Anterior cingulate cortex (tissue), 58 donors: ENCODE results near the gene HNRNPL.
"Not testable (repeated sequence)": the region's sequence is repeated elsewhere in the genome, so short reads cannot be mapped to it uniquely, and the experiment has no call there.

Source experiments
- DNase-seq, 58 donors: peaks; one replicate each; lab custom pipeline; 2025; lab: John Stamatoyannopoulos, UW

HNRNPL gene

DNA sequence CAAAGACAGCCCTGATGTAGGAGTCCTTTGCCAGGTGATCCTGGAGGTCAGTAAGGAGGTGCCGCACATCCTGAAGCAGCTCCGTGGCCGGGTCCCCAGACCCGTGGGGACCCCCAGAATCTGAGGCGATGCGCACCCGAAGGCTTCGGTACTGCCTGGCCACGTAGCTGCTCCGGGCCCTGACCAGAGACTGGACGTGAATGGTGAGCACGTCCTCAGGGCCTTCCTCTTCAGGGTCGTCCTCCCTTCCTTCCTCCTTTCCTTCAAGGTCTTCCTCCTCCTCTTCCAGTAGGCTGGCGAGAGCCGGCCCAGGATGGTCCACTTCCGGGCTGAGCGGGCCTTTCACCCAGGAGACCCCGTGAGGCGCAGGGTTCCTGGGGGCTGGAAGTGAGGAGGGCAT is 20.8 kb upstream of the HNRNPL start:
- no peak for DNase-seq

DNA sequence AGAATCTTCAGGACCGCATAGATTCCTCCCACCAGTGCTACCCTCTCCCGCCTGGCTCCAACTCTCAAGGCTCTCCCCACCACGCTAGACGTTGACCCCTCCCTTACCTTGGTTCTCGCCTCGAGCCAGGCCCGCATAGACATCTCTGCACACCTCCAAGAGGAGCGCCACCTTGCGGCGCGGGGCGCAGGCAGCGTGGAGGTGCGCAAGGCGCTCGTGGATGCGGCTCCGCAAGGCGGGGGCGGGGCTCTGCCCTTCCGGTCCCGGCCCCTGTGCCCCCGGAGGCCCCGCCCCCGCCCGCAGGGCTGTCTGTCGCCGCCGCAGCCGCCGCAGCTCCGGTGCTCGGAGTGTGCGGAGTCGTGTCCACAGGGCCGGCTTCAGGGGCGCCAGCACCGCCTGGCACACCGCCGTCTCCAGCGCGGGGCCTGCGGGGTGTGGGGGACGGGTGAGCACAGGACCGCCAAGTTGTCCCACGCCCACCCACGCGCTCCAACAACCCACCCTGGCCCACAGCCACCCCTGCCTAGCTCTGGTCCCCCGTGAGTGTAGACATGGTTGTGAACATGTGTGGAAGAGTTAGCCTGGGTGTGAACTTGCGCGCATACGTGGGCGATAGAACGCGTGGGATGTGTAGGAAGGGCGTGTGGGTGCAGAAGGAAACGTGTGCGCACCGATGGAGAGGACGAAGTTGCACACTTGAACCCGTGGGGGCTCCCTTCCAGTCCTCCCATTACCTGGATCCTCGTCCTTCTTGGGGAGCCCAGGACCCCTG is 20.2 kb upstream of the HNRNPL start:
- DNase-seq: peak in 52 of 58 donors; percentile 13 to 78 (median 42)

DNA sequence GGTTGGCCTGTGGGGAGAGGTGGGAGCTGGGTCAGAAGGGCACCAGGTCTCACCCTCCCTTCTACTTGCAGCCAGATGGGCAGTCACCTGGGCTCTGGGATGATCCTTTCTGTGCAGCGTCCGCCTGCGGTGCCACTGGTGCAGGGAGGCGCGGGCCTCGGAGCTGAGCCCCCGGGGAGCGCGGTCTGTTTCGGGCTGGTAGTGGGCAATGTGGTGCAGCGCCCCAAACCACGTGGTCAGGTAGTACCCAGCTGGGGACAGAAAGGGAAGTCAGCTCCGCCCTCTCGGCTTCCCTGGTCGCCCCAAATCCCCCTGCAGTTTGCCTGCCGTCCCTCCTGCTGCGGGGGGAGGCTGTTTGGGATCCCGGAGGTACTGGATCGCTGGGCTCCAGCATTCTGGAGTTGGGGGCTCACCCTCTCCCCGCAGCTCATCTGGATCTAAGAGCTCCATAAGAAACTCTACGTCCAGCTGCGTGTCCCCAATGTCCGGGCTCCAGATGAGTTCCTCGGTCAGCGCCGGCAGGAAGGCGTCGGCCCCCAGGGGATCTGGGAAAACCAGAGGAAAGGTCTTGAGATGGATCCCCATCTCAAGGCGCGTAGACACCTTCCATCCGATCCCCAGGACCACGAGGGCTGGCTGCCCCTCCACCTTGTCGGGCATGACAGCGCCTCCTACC is 19.5 kb upstream of the HNRNPL start:
- DNase-seq: peak in 1 of 58 donors; percentile 11

DNA sequence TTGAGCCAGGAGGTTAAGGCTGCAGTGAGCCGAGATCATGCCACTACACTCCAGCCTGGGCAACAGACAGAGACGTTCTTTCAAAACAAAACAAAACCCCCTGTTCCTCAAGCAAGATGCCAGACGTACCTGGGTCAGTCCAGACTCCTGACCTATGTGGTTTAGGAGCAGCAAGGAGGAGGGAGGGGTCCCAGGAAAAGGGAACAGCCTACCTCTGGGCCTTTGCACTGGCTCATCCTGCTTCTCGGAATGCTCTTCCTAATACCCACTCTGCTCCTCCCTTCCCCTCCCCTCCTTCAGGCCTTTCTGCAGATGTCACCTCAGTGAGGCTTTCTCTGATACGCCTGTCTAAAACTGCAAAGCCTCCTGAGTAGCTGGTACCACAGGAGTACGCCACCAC is 18.8 kb upstream of the HNRNPL start:
- DNase-seq: no peak

DNA sequence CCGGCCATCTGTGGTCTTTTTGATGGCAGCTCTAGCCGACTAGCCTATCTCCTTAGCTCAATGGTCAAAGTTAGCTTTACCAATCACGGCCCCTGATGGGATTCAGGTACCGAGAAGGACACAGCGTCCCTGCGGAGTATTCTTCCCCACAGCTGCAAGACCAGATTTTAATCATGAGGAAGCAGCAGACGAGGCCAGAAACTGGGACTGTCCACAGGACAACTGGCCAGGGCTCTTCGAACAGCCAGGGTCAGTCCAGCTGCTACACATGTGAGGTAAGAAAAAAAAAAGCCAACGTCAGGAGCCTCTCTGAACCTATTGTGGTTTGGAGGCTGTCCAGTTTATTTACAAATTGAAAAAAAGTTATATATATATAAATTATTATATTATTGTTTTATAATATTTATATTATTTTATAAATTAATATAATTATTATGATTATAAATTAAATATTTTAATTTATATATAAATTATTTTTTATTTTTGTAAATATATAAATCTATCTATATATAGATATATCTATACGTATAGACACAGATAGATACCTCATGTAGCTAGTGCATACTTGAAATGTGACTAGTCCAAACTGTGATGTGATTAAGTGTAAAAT is 17.5 kb upstream of the HNRNPL start:
- no peak for DNase-seq

DNA sequence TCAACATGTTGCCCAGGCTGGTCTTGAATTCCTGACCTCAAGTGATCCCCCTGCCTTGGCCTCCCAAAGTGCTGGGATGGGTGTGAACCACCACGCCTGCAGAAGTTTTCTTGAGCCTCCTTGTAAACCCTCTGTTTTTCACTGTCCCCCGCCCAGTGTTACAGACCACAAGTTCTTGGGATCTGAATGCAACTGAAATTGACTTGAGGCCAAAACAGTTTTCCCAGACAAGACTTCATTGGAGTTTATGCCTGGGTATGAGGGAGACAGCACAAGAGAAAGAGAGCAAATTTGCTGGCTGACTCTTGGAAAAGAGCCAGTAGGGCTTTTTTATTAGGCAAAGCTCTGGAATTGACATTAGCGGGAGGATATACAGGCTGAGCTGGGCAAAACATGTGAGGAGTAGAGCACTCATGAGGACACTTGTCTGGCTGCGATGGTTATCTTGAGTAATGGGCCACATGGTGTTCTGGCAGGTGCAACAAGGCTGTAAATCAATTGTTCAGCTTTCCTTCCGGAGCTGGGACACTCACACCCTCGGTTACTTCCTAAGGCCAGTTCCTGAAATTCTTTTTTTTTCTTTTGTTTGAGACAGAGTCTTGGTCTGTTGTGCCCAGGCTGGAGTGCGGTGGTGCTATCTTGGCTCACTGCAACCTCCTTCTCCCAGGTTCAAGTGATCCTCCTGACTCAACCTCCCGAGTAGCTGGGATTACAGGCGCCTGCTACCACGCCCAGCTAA is 12.7 kb upstream of the HNRNPL start:
- DNase-seq: no peak

DNA sequence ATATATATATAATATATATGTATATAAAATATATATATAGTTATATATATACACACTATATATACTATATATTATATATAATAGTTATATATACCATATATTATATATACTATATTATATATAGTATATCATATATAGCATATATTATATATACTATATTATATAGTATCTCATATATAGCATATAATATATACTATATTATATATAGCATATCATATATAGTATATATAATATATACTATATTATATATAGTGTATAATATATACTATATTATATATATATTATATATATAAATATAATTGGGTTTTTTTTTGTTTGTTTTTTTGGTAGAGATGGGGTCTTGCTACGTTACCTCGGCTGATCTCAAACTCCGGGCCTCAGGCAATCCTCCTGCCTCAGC is 11.6 kb upstream of the HNRNPL start:
- DNase-seq: no peak

DNA sequence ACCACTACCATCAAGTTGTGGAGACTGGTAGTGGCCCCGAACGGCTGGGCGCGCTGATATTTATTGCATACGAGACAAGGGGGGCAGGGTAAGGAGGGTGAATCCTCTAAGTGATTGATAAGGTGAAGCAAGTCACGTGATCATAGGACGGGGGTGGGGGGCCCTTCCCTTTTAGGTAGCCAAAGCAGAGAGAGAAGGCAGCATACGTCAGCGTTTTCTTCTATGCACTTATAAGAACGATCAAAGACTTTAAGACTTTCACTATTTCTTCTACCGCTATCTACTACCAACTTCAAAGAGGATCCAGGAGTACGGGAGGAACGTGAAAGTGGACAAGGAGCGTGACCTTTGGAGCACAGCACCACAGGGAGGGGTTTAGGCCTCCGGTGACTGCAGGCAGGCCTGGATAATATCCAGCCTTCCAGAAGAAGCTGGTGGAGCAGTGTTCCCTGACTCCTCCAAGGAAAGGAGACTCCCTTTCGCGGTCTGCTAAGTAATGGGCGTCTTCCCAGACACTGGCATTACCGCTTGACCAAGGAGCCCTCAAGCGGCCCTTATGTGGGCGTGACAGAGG is 9.9 kb upstream of the HNRNPL start:
- DNase-seq: not testable (repeated sequence)

DNA sequence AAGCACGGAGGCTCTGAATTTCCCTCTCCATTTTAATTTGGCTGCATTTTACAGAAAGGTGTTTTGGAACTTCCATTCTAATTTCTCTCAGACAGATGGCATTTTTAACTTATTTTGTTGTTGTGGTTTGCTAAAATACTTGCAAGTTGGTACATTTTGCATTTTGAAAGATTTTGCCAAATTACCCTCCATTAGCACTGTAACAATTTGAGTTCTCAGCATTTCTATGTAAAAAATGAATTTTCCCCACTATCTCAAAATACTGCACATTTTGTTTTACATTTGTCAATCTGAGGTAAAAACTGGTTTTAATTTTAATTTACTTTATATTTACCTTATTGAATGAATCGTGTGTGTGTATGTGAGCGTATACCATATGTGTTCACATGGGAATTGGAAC is 7.0 kb upstream of the HNRNPL start:
- no peak for DNase-seq

DNA sequence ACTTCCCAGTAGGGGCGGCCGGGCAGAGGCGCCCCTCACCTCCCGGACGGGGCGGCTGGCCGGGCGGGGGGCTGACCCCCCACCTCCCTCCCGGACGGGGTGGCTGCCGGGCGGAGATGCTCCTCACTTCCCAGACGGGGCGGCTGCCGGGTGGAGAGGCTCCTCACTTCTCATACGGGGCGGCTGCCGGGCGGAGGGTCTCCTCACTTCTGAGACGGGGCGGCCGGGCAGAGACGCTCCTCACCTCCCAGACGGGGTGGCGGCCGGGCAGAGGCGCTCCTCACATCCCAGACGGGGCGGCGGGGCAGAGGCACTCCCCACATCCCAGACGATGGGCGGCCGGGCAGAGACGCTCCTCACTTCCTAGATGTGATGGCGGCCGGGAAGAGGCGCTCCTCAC is 6.0 kb upstream of the HNRNPL start:
- not testable (repeated sequence) for DNase-seq

DNA sequence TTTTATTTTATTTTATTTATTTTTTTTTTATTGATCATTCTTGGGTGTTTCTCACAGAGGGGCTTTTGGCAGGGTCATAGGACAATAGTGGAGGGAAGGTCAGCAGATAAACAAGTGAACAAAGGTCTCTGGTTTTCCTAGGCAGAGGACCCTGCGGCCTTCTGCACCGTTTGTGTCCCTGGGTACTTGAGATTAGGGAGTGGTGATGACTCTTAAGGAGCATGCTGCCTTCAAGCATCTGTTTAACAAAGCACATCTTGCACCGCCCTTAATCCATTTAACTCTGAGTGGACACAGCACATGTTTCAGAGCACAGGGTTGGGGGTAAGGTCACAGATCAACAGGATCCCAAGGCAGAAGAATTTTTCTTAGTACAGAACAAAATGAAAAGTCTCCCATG is 5.2 kb upstream of the HNRNPL start:
- DNase-seq: not testable (repeated sequence)

DNA sequence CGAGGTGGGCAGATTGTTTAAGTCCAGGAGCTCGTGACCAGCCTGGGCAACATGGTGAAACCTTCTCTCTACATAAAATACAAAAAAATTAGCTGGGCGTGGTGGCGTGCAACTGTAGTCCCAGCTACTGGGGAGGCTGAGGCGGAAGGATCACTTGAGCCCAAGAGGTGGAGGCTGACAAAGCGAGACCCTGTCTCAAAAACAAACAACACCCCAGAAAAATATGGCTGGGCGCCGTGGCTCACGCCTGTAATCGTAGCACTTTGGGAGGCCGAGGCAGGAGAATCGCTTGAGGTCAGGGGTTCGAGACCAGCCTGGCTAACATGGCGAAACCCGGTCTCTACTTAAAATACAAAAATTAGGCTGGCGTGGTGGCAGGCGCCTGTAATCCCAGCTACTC is 3.4 kb upstream of the HNRNPL start:
- no peak for DNase-seq

DNA sequence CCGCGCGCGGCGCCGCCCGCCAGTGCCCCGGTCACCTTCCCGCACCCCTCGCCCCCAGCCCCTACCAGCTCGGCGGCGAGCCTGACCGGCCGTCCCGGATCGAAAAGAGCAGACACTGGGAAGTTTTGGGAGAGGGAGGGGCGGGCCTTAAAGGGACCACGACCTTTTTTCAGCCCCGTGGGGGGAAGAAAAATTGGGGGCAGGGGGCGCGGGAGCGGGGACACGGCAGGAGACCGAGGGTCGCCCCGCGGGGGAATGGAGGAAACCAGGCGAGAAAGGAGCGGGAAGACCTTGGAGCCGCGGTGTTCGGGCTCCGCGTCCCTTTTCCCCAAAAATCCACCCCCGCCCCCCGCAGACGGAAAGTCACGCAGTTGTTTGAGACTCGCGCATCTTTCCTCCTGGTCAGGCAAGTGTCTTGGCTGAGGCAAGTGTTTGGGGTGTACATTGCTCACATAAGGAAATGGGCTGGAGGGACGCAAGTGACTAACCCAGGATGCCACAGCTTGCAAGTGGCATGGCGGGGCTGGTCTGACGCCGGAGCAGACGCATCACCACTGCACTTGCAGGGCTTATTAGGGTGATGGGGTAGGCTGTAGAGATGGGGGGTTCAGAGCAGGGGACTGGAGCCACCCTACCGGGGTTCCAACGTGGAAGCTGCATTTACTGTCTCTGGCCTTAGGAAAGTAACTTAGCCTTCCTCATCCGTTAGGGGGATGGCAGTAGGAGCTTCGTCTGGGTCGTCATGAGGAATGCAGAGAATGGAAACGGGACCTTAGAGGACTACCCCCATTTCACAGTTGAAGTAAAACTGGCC is 2.7 kb upstream of the HNRNPL start:
- DNase-seq: peak in 45 of 58 donors; percentile 8 to 76 (median 59)

DNA sequence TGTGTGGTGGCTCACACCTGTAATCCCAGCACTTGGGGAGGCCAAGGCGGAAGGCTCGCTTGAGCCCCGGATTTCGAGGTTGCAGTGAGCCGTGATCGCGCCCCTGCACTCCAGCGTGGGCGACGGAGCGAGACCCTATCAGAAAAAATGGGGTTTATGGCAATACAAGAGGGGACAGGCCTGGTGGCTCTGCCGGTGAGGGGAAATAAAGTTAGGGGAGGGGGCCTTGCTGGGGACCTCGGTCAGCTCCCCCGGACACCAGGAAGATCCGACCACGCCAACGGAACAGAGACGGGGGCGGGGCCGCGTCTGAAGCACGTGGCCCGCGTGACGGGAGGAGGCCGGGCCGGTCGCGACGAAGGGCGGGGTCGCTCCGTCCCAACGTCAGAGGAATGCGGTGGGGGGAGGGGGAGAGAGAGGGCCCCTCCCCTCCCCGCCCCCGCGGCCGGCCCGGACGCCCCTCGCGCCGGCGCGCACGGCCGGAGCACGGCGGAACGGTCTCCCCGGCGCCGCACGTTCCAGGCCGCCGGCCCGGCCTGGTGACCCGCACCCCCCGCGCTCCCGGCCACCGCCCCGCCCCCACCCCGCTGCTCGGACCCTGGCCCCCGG is 1.9 kb upstream of the HNRNPL start:
- peak; percentile 28 to 94 (median 86) for DNase-seq

DNA sequence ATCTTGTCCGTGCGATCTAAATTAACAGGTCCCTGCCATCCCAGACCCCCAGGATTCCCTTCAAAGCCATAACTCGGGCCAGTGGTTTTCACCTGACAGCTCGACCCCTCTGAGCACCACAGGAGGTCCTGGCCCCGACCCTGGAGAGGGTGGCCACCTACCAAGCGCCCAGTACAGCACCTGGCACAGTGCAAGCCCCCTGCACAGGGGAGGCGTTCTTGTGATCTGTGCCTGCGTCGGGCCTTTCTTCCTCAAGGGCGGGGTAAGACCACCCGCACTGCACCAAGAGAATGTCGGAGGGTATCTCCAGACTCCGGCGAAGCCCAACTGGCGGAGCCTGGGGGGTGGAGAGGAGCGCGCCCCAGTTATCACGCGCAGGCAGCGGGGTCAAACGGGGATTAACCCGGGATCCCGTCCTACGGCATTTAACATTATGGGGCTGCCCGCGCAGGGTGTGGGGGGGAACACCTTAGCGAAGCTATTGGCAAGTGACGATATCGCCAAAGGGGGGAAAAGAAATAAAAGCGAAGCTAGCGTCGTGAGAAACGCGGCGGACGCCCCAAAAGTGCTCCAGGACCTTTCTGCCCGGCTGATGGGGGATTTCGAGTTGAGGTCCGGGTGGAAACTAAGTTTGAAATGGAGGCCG is 1.3 kb upstream of the HNRNPL start:
- peak in 20 of 58 donors; percentile 19 to 66 (median 48) for DNase-seq

DNA sequence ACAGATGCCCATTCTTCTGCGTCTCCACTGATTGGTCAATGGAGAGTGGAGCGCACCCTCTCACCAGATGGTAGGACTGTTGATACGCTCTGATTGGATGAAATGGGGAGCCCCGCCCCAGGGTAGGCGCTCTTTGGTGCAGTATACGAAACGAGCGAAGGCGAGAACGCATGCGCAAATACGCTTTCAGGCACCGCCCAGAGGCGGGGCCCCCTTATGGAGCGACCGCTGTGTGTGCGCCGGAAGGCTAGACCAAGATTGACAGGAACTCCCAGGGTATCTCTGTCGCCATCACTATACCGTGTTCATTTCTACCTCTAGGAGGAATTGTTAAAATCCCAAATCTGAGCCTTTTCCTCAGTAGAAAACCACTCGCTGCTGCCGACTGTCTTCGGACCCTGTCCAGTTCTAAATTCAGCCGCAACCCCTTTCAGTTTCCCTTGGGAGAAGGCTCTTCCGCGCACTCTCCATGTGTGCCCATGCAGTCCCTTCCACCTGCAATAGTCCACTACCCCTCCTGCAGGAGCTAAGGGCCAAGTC is 720 bp upstream of the HNRNPL start:
- peak in 21 of 58 donors; percentile 56 to 100 (median 100) for DNase-seq

DNA sequence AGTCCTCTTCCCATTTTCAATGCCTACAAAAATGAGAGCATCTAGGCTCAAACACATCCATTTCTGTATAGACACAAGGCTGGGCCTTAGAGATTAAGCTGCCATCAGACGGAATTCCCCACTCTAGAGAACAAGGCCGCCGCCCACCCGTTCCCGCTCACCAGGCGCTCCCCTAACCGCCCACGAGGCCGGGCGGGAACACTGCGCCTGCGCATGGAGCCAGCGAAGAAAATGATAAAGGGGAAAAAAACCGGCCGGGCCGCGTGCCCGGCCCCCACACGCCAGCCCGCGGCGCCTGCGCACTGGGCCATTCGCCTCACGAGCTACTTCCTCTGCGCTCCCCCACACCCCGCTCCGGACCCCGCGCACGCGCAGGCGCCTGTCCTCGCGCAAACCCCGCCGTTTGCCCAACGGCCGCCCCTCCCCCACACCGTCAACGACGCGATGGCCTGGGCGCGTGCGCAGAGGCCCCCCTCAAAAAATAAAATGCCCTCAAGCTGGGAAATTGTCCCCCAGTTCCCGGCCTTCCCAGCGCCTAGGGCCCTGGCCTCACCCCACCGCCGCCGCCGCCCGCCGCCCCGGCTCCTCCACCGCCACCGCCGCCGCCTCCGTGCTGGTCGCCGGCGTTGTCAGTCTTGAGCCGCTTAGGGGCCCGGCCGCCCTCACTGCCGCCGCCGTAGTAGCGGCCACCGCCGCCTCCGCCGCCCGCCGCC is 483 bp downstream of the HNRNPL start:
- peak; percentile 47 to 96 (median 89) for DNase-seq
